Inferior parietal cortex (tissue), 1 donor: ENCODE results near the gene L3MBTL4.

Experiments used
- DNase-seq: peaks from one replicate; pipeline ENCODE4 v3.0.0-alpha.2; 2016; ENCODE audit errors: extremely low spot score

L3MBTL4 gene

DNA sequence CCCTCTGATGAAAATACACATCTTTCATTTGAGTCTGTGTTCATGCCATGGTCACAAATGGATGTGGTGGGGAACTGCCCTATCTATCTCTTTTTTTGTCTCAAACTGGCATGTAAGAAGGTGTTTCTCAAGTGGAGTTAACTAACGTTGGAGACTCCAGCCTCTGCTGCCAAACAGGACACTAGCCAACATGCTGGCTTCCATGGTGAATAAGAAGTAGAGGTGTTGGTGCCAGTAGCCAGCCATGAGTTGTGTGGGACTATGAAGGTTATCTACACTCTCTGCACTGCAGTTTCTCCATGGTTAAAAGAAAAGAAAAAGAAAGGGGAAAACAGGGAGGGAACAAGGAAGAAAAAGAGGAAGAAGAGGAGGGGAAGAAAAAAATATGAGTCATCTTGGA is 370.4 kb downstream of the L3MBTL4 start:
- DNase-seq: no peak

DNA sequence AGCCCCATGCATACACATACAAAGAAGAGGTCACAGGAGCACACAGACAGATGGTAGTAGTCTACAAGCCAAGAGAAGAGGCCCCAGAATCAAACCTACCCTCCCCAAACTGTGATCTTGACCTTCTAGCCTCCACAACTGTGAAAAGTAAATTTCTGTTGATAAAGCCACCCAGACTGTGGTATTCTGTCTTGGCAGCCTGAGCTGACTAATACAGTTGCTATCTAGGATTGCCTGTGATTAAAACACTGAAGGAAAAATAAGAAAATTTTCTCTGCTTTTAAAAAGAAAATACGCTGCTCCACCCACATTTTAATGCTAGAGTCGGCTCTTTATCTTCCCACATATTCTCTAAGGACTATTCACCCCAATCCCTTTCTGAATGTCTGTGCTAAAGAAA is 375.7 kb downstream of the L3MBTL4 start:
- no peak for DNase-seq

DNA sequence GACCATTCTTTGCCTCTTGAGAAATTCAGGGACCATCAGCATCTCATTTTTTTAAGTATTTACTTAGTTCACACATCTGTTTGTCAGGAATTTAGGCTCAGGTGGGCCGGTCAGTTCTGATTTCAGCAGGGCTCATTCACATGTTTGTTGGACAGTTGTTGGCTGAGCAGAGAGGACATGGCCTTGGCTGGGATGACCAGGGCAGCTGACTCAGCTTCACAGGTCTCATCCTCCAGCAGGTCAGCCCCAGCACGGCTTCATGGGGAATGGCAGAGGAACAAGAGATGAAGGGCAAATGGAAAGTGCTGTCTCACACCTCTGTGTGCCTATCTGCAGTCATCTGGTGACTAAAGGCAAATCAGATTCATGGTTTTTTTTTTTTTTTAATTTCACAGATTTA is 383.3 kb downstream of the L3MBTL4 start:
- DNase-seq: no peak

DNA sequence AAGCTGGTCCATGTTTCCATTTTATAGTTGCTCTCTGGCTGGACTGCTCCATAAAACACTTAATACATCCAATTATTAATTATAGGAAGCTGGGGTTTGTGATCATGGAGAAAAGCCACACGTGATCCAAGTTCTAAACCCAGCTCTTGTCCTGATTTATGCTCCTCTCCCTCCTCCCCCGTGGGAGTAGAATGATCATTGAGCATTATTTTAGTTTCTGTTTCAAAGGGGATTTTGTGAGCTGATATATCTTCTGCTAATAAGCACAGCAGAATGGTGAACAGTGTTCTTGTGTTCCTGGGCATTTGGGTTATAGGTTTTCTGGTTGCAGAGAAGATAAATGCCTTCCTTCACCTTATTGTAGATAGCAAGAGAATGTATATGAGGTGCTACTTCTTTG is 383.7 kb downstream of the L3MBTL4 start:
- DNase-seq: no peak

DNA sequence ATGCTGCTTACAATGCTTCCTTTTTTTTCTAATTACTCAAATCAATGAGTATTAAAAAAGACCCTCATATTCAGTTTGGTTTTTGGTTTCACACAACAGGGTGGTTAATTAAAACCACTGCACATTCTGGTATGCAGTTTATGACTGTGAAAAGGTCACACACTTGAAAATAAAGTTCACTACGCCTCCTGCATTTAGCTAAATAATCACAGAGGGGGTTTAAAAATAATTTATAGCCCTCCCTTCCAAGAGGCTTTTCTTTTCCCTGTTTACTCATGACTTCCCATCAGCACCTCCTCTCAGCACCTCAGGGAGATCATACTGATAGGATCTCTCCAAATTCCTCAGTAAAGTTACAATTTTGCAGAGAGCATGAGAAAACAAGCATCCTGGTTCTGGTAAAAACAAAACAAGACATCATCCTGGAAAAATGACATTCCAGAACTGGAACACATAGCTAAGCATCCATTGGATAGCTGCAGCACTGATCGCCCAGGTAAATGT is 389.9 kb downstream of the L3MBTL4 start:
- no peak for DNase-seq

DNA sequence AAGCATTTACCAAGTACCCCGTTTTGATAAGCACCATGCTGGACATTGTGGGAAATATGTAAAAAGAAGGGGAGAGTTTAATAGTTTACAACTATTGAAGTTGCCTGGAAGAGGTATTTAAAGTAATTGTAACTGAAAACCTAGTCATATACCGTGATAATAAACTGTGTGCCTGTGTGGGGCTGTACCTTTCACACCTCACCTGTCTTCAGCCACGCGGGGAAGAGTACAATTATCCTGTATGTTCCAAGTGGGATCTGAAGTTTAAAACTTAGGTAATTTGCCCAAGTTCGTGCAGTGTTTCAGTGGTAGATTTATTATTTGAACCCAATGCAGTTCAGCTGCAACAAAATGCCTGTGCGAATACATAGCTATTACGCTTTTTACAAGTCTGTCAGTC is 391.2 kb downstream of the L3MBTL4 start:
- DNase-seq: no peak

DNA sequence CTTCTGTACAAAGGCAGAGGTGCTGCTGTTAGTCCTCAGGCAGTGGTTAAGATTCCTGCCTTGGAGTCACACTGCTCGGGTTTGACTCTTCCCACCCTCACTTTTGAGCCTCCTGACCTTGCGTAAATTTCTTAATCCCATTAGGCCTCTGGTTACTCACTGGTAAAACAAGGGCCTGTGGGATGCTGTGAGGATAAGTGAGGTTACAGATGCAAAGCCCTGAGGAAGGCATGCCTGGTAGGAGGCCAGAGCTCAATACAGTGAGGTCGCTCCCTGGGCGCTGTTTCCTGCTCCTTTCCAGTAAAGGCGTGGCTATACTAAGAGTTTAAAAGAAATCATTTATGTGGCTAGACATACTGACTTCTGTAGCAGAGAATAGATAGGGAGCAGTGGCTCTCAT is 391.9 kb downstream of the L3MBTL4 start:
- no peak for DNase-seq

DNA sequence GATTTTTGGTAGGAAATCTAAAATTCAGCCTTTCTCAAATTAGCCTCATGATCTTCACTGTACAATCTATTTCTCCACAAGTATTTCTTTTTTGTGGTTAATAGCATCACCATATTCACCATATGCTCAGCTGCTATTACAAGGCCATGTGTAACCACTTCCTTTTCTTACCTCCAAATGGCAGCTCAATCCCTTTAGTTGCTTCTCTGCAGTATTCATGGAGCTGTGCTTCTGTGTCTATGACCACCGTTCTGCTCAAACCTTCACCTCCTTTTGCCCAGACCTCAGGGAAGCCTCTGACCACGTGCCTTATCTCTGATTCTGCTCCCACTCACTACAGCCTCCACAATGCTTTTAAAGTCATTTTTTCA is 392.7 kb downstream of the L3MBTL4 start:
- no peak for DNase-seq

DNA sequence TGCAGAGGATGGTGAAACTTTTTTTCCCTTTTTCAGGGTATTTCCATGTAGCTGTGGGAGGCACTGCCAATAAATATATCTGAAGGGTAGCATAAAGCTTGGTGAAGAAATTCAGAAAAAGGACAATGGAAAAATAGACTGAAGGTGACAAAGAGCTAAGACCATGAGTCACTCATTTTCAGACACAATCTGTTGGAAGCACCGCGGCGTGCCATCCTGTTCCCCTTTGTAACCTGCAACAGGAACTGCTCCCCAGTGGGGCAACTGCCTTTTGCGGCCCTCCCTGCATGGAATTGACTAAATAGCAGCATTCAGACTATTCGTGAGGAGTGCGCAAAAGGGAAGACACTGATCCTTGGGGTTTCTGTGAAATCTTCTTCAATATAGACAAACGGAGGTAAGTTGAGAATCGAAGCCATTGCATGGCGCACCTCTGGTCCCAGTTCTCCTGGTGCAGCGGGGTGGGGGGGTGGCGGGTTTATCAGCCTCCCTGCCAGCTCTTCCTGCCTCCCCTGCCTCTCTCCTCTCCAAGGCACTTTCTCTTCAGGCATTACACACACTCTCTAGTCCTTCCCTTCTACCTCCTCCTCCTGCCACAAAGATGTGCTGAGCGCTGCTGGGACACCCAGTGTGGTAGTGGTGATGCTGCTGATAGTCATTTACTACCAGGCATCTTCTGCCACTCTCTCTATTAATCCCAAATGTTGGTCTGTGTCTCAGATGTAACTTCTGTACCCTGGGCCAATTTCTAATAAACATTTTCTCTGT is 393.2 kb downstream of the L3MBTL4 start:
- DNase-seq: no peak

DNA sequence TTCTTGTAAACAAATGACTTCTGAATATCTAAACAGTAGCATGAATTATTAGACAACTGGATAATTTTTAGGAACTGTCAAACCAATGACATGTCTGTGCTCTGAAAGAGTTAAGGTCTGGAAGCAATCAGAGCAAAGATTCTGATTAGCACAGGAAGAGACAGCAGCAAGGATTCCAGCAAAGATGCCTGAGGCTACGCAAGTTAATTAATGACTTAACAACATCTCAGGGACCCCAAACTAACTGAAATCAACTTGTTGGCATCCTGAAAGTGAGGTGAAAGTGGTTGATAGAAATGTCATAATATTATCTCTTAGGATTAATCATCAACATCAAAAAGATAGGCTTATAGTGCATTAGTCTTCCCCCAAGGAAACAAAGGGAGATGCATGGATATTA is 396.0 kb downstream of the L3MBTL4 start:
- no peak for DNase-seq

DNA sequence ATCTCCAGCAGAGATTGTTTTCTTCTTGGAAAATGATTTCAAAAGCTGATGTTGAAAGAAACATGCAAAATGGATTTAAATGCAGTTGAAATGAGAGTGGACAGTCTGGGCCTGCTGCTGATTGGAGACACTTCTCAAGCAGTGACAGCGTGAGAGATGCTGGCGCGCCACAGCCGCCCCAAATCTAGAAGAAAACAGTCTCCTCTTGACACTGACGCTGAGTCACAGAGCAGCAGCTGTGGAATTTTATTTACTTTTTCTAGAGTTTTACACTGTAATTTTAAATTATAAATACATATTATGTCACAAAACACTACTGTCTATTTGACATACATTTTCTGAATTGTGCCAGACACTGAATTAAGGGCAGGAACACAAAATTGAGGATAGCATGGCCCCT is 397.5 kb downstream of the L3MBTL4 start:
- no peak for DNase-seq

DNA sequence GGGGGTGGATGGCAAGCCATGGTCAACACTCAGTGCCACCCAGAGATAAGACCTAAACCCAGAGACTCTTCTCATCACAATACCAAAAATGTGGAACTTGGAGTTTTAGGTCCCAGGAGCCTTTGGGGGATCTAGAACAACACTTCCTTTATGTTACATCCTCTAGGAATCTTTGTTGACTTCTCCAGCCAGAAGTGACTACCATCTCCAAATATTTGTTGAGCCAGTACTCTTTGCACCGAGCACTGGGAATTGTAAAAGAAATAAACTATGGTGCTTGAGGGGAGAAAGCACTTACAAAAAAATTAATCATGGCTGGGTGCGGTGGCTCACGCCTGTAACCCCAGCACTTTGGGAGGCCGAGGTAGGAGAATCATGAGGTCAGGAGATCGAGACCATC is 399.3 kb downstream of the L3MBTL4 start:
- no peak for DNase-seq

DNA sequence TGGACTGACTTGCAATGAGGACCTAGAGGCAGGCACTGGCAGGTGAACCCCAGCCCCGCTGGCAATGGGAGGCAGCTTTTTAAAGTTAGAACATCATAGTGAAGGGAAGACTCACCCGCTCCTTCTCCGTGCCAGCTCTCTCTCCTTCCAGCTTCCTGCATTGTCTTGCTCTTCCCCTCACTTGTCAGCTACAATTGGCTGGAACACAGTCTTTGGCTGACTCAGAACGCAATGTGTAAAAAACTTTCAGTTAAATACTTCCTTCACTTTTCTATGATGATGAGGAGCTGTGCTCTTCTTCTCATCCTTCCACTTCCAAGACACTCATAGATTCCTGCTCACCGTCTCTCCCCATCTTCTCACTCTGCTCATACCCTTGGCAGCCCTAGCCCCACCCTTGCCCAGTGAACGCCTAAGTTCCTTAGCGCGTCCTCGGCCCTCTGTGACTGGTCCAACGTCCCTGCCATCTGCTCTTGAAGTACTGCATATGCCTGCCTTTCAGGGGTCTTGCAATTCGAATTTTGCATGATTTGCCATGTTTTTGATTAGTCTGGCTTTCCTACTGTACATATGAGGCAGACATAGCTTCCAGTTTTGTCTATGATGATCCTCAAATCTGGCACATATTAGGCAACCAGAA is 401.4 kb downstream of the L3MBTL4 start:
- DNase-seq: no peak

DNA sequence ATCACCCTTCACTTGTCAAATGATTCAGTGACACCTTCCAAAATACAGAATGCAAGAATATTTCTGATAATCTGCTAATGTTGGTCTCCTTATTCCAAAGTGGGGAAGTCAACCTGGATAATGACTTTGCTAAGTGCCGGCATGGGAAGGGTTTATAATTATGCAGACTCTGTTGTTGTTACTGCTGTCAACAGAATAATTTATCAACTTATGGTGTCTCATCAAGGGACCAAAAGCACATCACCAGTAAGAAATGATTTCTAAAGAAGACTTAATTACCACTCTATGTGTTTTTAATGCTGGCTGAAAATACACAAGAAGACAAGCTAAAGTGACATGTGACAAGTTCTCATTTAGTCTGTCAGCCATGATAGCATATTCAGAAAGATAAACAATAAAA is 403.8 kb downstream of the L3MBTL4 start:
- DNase-seq: no peak

DNA sequence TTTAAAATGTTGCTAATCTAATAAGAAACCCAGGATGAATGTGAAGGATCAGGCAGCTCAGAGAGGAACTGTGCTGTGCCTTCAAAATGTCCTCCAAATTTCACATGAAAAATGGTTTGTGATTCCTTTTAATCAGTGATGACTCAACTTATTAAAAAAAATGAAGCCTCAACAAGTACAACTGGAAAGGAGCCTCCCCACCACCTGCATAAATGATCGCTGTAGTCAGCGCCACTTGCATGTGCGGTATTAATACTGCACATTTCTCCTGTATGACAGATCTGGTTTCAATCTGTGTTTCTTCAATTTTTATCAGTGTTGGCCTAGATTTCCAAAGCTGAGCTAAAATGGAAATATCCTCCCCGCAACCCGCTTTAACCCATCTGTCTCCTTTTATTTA is 404.4 kb downstream of the L3MBTL4 start:
- DNase-seq: no peak

DNA sequence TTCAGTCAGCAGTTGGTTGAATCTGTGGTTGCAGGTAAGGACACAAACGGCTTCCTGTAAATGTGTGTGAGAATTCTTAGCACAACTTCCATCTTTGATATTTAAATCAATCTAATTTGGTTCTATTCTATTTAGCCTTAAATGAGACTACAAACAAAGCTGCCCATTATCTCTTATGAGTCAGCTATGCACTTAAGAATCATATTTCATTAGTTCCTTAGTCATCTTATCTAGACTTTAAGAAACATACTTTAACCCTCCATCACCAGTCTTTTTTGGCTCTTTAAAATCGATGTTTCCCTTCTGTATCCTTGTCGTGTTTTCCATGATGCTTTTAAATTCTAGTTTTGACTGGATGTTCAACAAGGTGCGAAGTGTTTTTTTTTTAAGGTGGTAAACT is 405.0 kb downstream of the L3MBTL4 start:
- no peak for DNase-seq

DNA sequence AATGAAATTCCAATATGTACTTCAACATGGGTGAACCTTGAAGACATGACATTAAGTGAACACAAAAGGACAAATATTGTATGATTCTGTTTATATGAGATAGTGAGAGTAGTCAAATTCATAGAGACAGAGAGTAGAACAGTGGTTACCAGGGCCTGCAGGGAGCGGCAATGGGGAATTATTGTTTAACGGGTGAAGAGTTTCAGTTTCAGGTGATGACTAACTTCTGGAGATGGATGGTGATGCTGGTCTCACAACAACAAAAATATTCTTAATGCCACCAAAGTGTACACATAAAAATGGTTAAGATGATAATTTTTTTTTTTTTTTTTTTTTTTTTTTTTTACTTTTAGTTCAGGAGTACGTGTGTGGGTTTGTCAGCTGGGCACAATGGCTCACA is 410.0 kb downstream of the L3MBTL4 start:
- no peak for DNase-seq

DNA sequence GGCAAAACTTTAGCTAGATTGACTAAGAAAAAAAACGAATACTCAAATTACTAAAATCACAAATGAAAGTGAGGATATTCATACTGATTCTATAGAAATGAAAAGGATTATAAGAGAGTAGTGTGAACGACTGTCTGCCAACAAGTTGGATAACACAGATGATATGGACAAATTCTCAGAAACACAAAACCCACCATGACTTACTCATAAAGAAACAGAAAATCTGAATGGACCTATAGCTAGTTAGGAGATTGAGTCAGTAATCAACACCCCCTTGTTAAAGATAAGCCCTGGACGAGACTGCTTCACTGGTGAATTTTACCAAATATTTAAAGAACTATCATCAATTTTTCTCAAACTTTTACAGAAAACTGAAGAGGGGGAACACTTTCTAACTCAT is 410.6 kb downstream of the L3MBTL4 start:
- DNase-seq: no peak

DNA sequence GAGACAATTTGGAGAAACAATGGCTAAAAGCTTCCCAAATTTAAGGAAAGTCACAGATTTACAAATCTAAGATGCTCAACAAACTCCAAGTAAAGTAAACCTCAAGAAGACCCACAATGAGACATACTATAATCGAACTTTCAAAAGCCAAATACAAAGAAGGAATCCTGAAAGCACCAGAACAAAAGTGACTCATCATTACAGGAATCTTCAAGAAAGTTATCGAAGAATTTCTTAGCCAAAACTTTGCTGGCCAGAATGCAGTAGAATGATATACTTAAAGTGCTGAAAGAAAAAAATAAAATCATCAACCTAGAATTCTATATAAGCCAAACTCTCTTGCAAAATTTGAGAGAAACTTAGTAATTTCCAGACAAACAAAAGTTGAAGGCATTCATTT is 412.8 kb downstream of the L3MBTL4 start:
- no peak for DNase-seq

DNA sequence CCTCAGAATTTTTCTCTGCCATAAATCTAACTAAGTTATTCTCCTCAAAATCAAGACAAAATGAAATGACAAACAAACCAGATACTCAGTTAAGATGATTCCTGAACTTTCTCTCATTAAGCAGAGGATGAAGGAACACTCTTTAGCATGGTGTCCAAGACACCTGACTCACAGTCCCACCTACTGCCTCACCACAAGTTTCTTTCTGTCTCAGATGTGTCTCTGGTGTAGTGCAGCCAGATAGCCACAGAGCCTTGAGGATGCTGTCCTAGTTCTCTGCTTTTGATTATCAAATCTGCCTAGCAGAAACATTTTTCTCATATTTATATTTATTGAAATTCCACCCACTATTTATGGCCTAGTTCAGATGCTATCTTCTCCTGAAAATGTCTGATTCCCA is 415.8 kb downstream of the L3MBTL4 start:
- DNase-seq: no peak

DNA sequence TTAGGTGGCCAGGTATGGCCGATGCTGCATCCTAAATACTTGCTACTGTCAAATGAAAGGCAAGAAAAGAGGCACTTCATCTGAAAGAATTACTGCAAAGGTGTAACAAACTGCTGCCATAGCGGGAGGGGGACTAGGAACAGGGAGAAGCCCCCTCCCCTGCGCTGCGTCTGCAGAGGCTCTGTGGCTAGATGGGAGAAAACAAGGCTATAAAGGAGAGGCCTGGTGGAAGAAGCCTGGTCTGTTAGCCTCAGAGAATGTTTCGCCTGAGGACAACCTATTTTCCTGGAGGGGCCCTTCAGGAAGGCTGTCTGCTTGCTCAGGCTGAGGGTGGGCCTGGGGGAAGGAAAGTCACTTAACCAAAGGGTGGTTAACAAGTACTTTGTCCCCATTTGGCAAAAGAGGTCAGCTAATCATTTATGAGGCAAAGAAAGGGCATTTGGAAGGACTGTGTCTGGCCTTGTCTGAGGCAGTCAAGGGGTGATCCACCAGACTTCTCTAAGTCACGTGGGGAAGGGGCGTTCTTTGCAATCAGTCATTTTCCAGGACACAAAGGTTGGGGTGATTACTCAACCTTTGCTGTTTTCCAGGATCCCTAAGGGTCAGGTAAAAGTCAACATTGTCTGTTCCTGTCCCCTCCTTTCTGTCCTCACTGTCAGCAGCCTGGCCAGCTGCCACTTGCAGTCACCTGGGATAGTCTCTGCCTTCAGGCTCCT is 416.4 kb downstream of the L3MBTL4 start:
- DNase-seq: no peak

DNA sequence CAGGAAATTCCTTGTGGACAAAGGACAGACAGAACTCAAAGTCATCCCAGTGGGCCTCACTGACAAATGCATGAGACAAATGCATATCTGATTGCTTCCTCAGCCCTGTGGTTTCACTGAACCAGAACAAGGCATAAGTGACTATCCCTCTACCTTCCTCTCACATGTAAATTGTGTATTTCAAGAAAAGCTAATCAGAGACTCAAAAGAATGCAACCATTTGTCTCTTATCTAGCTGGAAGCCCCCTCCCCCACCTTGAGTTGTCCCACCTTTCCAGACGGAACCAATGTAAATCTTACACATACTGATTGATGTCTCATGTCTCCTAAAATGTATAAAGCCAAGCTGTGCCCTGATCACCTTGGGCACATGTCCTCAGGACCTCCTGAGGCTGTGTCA is 417.4 kb downstream of the L3MBTL4 start:
- DNase-seq: no peak

DNA sequence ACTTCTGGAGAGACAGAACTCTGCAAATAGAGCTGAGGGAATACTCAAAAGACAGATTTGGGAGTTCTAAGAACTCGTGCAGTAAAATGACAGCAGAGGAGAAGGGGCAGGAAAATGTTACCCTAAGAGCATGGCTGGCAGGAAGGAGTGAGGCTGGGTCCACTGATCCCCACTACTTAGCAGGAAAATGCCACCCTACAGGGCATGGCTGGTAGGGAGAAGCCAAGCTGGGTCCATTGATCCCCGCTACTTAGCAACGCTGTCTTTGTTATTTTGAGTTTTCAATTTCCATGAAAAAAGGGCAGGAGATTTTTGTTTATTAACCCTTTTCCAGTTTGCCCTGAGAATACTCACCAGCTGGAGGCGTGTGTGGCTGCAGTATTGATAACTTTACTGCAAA is 419.1 kb downstream of the L3MBTL4 start:
- DNase-seq: no peak
